Vagina (tissue), 2 donors: ENCODE measurements around the gene SULT2B1.

Experiments
- CTCF ChIP-seq, 3 experiments: fragments of 450-650 bp in 2 of 3; fragments of 200-600 bp in 1 of 3; sonication (generic) in 1 of 3; IDR thresholded peaks; one replicate each; pipeline ENCODE4 v1.5.1; 2017 to 2019; ENCODE audit warnings: antibody characterized with exemption in 3 of 3, mild to moderate bottlenecking in 2 of 3, moderate library complexity in 2 of 3
- POLR2A ChIP-seq, 2 donors: fragments of 450-650 bp; IDR thresholded peaks; one replicate each; pipeline ENCODE4 v1.6.1; 2017; ENCODE audit warnings: antibody characterized with exemption in 2 of 2, mild to moderate bottlenecking in 2 of 2, moderate library complexity in 2 of 2

GRCh38 chr19:48548253-48548911 lies 3.6 kb upstream of the SULT2B1 start:
- no peak for TF ChIP-seq POLR2A (IDR thresholded peaks at IDR 0.05)
- no peak for TF ChIP-seq CTCF (IDR thresholded peaks at IDR 0.05)
